Measurements from ENCODE around the gene KRTAP5-2. TPM values are rescaled to one million over a fixed set of nuclear protein-coding genes. Genes with fewer than 3 reads are reported as not detected.
"Not testable (repeated sequence)": the region's sequence is repeated elsewhere in the genome, so short reads cannot be mapped to it uniquely, and the experiment has no call there.

Gene KRTAP5-2
- total RNA-seq, 1 donor from 2014 or later, result not detected

- Mint-ChIP-seq H3K36me3 (no peaks in the 10 kb centered on the region), H3K9me3 (no peaks in the 10 kb centered on the region), H3K4me3 (no peak overlapping the region), H3K4me1 (ENCODE audit: unreplicated experiment) (no peaks in the 10 kb centered on the region), H3K27ac (no peak overlapping the region), H3K27me3 (peaks cover 40% of the 10 kb centered on the region)
- DNase-seq (ENCODE audit: extremely low spot score, unreplicated experiment), result no peak
- TF ChIP-seq, protein P1, sequence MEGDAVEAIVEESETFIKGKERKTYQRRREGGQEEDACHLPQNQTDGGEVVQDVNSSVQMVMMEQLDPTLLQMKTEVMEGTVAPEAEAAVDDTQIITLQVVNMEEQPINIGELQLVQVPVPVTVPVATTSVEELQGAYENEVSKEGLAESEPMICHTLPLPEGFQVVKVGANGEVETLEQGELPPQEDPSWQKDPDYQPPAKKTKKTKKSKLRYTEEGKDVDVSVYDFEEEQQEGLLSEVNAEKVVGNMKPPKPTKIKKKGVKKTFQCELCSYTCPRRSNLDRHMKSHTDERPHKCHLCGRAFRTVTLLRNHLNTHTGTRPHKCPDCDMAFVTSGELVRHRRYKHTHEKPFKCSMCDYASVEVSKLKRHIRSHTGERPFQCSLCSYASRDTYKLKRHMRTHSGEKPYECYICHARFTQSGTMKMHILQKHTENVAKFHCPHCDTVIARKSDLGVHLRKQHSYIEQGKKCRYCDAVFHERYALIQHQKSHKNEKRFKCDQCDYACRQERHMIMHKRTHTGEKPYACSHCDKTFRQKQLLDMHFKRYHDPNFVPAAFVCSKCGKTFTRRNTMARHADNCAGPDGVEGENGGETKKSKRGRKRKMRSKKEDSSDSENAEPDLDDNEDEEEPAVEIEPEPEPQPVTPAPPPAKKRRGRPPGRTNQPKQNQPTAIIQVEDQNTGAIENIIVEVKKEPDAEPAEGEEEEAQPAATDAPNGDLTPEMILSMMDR (conservative IDR thresholded peaks at IDR 0.05), result no peak
These were observed 8.1 kb downstream of the KRTAP5-2 start for GRCh38 chr11:1589996-1590395.

- Mint-ChIP-seq H3K27me3 (peaks cover 33% of the 10 kb centered on the region), H3K27ac (peak overlapping the region; percentile 29)
- H3K4me1 Mint-ChIP-seq (ENCODE audit: unreplicated experiment); DNase-seq (ENCODE audit: extremely low spot score, unreplicated experiment); H3K4me3 Mint-ChIP-seq; H3K36me3 Mint-ChIP-seq; H3K9me3 Mint-ChIP-seq: not testable (repeated sequence)
These were observed 8.7 kb downstream of the KRTAP5-2 start for GRCh38 chr11:1589191-1589963.

DNA sequence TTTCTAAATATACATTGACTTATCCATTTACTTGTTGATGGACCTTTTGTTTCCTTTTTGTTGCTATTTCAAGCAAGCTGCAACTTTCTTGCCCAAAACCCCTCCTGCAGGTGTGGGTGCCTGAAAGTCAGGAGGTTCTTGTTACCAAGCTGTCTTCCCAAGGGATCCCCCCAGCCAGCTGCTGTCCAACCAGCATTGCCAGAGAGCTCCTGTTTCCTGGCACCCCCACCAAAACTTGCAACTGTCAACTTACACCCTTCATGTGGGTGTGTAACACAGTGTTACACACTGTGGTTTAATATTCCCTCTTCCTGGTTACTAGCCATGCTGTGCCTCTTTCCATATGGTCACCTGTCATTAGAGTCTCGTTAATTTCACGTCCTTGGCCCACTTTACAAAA lies 11.4 kb downstream of the KRTAP5-2 start:
- Mint-ChIP-seq H3K4me1 (ENCODE audit: unreplicated experiment) (no peaks in the 10 kb centered on the region), H3K27me3 (peaks cover 14% of the 10 kb centered on the region), H3K4me3 (no peak overlapping the region), H3K36me3 (no peaks in the 10 kb centered on the region), H3K27ac (no peak overlapping the region), H3K9me3 (no peaks in the 10 kb centered on the region)
- DNase-seq (ENCODE audit: extremely low spot score, unreplicated experiment), result no peak
- TF ChIP-seq, protein P1 (conservative IDR thresholded peaks at IDR 0.05), result no peak

DNA sequence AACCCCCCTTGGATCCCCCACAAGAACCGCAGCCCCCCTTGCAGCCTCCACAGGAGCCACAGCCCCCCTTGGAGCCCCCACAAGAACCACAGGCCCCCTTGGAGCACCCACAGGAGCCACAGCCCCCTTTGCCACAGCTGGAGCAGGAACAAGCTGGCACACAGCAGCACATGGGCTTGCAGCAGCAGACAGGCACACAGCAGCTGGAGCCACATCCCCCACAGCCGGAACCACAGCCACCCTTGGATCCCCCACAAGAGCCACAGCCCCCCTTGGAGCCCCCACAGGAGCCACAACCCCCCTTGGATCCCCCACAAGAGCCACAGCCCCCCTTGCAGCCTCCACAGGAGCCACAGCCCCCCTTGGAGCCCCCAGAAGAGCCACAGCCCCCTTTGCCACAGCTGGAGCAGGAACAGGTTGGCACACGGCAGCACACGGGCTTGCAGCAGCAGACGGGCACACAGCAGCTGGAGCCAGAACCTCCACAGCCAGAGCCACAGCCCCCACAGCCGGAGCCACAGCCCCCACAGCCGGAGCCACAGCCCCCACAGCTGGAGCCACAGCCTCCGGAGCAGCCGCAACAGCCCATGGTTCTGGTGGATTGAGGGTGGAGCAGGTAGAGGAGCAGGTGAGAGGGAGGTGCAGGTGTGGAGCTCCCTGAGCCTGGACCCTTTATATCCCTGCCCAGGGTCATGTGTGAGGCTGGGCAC lies 13.3 kb downstream of the KRTAP5-2 start, which contains the start of gene KRTAP5-1:
Gene KRTAP5-1, minus strand, starts transcription at position 623 of the 710 bp plus-strand sequence. Its CDS starts 34 bp downstream, at position 589.
- not testable (repeated sequence) for DNase-seq (ENCODE audit: extremely low spot score, unreplicated experiment); H3K9me3 Mint-ChIP-seq; H3K36me3 Mint-ChIP-seq; H3K4me3 Mint-ChIP-seq; H3K27ac Mint-ChIP-seq; H3K4me1 Mint-ChIP-seq (ENCODE audit: unreplicated experiment)
- H3K27me3 Mint-ChIP-seq, result peaks cover 14% of the 10 kb centered on the region

- H3K4me3 Mint-ChIP-seq; DNase-seq (ENCODE audit: extremely low spot score, unreplicated experiment); H3K9me3 Mint-ChIP-seq; H3K36me3 Mint-ChIP-seq; H3K27ac Mint-ChIP-seq; H3K4me1 Mint-ChIP-seq (ENCODE audit: unreplicated experiment): not testable (repeated sequence)
- H3K27me3 Mint-ChIP-seq, result peaks cover 13% of the 10 kb centered on the region
These were observed 15.2 kb downstream of the KRTAP5-2 start for GRCh38 chr11:1582909-1583308.

- Mint-ChIP-seq H3K4me1 (ENCODE audit: unreplicated experiment) (no peaks in the 10 kb centered on the region), H3K27ac (no peak overlapping the region), H3K27me3 (peaks cover 13% of the 10 kb centered on the region), H3K4me3 (no peak overlapping the region), H3K36me3 (no peaks in the 10 kb centered on the region), H3K9me3 (peaks cover 5% of the 10 kb centered on the region)
- no peak for DNase-seq (ENCODE audit: extremely low spot score, unreplicated experiment)
- TF ChIP-seq, protein P1 (conservative IDR thresholded peaks at IDR 0.05), result no peak
These were observed 16.1 kb downstream of the KRTAP5-2 start for GRCh38 chr11:1581976-1582375.

- no peaks in the 10 kb centered on the region for H3K36me3 Mint-ChIP-seq
- H3K9me3 Mint-ChIP-seq, result peaks cover 5% of the 10 kb centered on the region
- TF ChIP-seq, protein P1 (conservative IDR thresholded peaks at IDR 0.05), result no peak
- no peaks in the 10 kb centered on the region for H3K4me1 Mint-ChIP-seq (ENCODE audit: unreplicated experiment)
- H3K27ac Mint-ChIP-seq, result peak overlapping the region; percentile 29
- DNase-seq (ENCODE audit: extremely low spot score, unreplicated experiment), result no peak
- H3K4me3 Mint-ChIP-seq, result no peak overlapping the region
- peaks cover 38% of the 10 kb centered on the region for H3K27me3 Mint-ChIP-seq
These were observed 21.3 kb downstream of the KRTAP5-2 start for GRCh38 chr11:1576825-1577224.

DNA sequence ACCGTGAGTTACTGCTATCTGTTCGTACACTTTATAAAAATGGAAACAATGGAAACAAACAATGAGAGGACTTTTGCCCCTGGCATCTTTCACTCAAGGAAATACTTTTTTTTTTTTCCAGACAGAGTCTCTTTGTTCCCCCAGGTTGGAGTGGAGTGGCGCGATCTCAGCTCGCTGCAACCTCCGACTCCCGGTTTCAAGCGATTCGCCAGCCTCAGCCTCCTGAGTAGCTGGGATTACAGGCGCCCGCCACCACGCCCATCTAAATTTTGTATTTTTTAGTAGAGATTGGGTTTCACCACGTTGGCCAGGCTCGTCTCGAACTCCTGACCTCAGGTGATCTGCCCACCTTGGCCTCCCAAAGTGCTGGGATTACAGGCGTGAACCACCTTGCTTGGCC lies 22.3 kb downstream of the KRTAP5-2 start:
- H3K4me3 Mint-ChIP-seq, result peak overlapping the region; percentile 39
- H3K4me1 Mint-ChIP-seq (ENCODE audit: unreplicated experiment); DNase-seq (ENCODE audit: extremely low spot score, unreplicated experiment); H3K36me3 Mint-ChIP-seq; H3K9me3 Mint-ChIP-seq: not testable (repeated sequence)
- H3K27ac Mint-ChIP-seq, result peak overlapping the region; percentile 53
- peaks cover 38% of the 10 kb centered on the region for H3K27me3 Mint-ChIP-seq
